Fibroblast of skin of left biceps (primary cell): ENCODE data around the gene MORN1.
"Not testable (repeated sequence)": the region's sequence is repeated elsewhere in the genome, so short reads cannot be mapped to it uniquely, and the experiment has no call there.

Experiments used
- DNase-seq, 2 experiments: peaks; one replicate each; pipeline ENCODE4 v3.0.0-alpha.2; 2013; ENCODE audit warnings: low read depth in 2 of 2

Gene MORN1

GRCh38 chr1:2339206-2340085 is 51.9 kb downstream of the MORN1 start:
- no peak for DNase-seq

GRCh38 chr1:2337501-2337900 is 53.9 kb downstream of the MORN1 start:
- DNase-seq: no peak

GRCh38 chr1:2337081-2337480 is 54.3 kb downstream of the MORN1 start:
- DNase-seq: no peak

GRCh38 chr1:2336499-2336898 is 54.9 kb downstream of the MORN1 start:
- DNase-seq: no peak

- no peak for DNase-seq
These were observed 55.5 kb downstream of the MORN1 start for GRCh38 chr1:2335721-2336455.

- DNase-seq: no peak
These were observed 56.3 kb downstream of the MORN1 start for GRCh38 chr1:2334883-2335534.

GRCh38 chr1:2334366-2334765 is 57.0 kb downstream of the MORN1 start:
- no peak for DNase-seq

- not testable (repeated sequence) for DNase-seq
These were observed 59.8 kb downstream of the MORN1 start for GRCh38 chr1:2331580-2331979.

GRCh38 chr1:2331200-2331544 is 60.2 kb downstream of the MORN1 start:
- no peak for DNase-seq

GRCh38 chr1:2330519-2331199 is 60.7 kb downstream of the MORN1 start:
- DNase-seq: peak; percentile 87

GRCh38 chr1:2330035-2330434 is 61.3 kb downstream of the MORN1 start:
- no peak for DNase-seq

- no peak for DNase-seq
These were observed 62.5 kb downstream of the MORN1 start for GRCh38 chr1:2328676-2329455.

GRCh38 chr1:2327841-2328240 is 63.5 kb downstream of the MORN1 start:
- DNase-seq: no peak

GRCh38 chr1:2327162-2327561 is 64.2 kb downstream of the MORN1 start:
- not testable (repeated sequence) for DNase-seq

- no peak for DNase-seq
These were observed 64.8 kb downstream of the MORN1 start for GRCh38 chr1:2326524-2326923.

- DNase-seq: no peak
These were observed 66.6 kb downstream of the MORN1 start for GRCh38 chr1:2324553-2325366.

- DNase-seq: no peak
These were observed 67.8 kb downstream of the MORN1 start for GRCh38 chr1:2323451-2323974.

- DNase-seq: no peak
These were observed 68.7 kb downstream of the MORN1 start for GRCh38 chr1:2322581-2323211.

- peak; percentile 69 to 71 for DNase-seq
These were observed 69.2 kb downstream of the MORN1 start for GRCh38 chr1:2322065-2322571.
